ENCODE data around the gene HOXB8.

The HOXB8 gene

GRCh38 chr17:48583708-48584222 is 31.3 kb downstream of the HOXB8 start:
- DNase-seq (ENCODE audit: low read depth): no peak

DNA sequence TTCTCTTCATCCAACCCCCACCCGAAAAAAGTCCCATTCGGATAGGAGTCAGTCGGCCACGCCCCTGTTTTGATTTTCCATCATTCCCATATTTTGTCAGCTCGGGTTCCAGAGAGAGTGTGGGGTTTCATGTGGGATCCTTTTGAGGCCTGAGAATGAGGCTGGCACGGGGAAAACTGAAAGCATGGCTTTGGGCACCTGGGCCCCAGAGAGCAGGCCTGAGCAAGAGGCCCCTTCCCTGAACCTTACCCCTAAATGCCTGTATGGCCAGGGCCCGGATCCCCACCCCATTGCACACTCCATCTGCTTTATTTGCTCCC is 32.4 kb downstream of the HOXB8 start:
- no peak for DNase-seq (ENCODE audit: low read depth)

DNA sequence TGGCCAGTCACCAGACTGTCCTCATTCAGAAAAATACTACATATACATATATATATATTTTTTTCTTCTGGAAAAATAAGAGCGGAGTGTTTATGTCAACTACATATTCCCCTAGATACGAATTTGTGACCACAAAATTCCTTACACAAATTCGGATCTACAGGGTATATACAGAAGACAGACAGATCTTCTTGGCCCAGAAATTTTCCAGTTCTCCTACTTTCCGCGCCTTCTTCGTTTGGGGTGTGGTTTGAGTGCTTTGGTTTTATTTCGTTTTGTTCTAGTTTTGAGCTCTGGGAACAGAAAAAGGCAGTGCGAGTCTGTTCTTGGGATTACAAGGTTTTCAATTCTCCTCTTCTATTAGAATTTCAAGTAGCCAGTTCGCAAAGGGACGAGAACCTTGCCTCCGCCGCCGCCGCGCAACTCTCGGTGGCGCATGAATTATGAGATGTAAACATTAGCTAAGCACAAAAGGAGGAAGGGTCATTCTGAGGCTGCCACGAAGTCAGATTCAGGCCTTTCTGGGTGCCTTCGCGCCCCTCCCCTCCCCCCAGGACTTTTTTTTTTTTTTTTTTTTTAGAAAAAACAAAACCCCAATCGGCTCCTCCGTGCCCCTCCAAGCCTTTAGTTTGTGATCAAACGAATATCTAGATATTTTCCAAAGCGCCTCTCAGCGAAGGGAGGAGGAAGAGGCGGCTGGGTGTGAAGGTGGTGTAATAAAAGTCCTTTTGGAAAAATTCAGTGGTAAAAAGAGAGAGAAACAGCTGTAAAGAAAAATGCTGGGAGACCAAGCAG is 35.1 kb downstream of the HOXB8 start:
- no peak for DNase-seq (ENCODE audit: low read depth)

DNA sequence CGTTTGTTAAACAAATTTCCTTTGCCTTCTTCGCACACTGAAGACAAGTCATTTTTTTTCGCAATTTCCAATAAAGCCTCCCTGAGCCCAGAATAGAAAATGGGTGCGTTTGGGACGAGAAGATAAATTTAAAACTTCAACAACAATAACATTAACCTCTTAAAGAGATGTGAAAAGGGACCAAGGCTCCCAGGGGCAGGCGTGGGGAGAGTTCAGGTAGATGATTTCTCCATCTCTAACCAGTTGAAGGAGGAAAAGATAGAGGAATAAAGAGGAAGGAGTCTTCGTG is 35.7 kb downstream of the HOXB8 start:
- no peak for DNase-seq (ENCODE audit: low read depth)

GRCh38 chr17:48578616-48579470 is 36.2 kb downstream of the HOXB8 start:
- no peak for DNase-seq (ENCODE audit: low read depth)

- DNase-seq (ENCODE audit: low read depth): peak; percentile 56
These were observed 37.0 kb downstream of the HOXB8 start, which contains the start of gene HOXB4 for GRCh38 chr17:48577946-48578615. Gene HOXB4 (minus strand): TSS chr17:48578350. CDS start chr17:48578319, 31 bp downstream.

- DNase-seq (ENCODE audit: low read depth): no peak
These were observed 37.7 kb downstream of the HOXB8 start for GRCh38 chr17:48577330-48577945.

DNA sequence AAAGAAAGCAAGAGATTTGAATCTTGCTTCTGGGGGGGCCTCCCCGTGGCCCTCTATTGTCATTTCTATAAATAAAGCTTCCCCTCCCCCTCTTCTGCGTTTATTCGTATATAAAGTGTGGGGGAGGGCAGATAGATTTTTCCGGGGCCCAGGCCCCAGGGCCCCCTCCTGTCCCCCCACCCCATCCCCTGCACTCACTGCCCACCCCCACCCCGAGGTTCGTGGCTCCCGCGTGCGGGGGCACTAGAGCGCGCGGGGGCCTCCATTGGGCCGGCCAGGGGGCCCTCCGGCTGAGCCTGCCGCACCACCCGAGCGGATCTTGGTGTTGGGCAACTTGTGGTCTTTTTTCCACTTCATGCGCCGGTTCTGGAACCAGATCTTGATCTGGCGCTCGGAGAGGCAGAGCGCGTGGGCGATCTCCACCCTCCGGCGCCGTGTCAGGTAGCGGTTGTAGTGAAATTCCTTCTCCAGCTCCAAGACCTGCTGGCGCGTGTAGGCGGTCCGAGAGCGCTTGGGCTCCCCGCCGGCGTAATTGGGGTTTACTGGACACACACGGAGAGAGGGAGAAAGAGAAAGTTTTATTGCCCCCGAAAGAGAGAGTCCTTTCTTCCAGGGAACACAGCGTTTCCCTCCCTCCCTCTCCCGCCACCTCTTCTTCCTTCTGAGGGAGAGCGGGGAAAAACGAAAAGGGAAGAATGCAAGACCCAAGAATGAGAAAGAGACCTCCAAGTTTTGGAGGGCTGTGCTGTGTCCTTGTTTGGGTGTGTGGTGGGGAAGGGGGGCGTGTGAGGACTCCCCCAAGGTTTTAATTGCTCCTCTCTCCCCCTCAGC is 38.4 kb downstream of the HOXB8 start:
- no peak for DNase-seq (ENCODE audit: low read depth)

DNA sequence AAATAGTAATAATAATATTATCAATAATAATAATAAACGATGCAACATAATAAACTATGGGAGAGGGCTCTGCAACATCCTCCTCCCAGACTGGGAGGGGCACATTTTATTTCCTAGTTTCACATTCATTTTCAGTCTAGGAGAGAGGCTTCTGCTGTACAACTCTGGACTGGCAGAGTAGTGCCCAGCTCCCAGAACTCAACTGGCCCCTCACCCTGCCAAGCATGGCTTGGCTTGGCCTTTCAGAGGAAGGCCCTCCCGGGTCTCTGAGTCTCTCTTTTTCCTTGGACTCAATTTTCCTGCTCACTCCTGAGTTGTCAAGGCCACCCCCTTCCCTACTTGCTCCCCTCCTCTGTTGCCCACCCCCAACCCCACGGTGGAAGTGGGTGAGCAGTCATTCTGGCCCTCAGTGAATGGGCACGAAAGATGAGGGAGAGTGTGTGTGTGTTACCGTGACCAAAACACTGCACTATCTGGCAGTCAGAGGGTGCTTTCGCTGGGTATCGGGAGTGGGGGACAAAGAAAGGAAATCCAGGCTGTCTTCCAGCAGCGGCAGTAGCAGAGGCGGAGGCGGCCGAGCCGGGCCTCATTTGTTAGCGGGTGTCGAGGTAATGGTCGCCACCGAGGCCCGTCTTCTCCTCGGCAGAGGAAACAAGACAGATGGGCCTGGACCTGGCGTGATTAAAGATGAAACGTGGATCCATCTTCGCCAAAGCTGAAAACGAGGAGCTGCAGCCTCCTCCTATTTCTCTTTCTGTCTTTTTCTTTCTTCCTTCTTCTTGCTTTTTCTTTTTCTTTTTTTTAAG is 39.2 kb downstream of the HOXB8 start:
- no peak for DNase-seq (ENCODE audit: low read depth)

DNA sequence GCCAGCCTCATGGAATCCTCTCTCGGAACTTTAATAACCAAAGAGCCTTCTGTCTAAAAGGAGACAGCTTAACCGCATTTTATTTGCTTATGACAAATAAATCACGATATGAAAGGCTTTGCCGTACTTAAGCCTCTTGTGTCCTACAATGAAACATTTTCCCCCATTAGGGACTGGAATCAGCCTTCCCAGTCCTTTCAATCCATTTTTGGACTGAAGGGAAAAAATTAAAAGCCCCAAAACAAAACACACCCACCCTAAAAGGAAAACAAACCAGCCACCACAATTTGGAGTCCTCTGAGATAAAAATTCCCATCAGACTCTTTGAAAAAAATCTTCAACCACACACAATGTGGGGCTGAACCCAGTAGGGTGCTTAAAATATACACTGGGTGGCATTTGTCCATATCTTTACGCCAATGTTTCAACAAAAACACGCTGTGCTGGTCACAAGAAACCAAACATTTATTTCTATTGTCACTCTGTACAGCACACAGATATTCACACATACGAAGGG is 40.0 kb downstream of the HOXB8 start:
- no peak for DNase-seq (ENCODE audit: low read depth)

DNA sequence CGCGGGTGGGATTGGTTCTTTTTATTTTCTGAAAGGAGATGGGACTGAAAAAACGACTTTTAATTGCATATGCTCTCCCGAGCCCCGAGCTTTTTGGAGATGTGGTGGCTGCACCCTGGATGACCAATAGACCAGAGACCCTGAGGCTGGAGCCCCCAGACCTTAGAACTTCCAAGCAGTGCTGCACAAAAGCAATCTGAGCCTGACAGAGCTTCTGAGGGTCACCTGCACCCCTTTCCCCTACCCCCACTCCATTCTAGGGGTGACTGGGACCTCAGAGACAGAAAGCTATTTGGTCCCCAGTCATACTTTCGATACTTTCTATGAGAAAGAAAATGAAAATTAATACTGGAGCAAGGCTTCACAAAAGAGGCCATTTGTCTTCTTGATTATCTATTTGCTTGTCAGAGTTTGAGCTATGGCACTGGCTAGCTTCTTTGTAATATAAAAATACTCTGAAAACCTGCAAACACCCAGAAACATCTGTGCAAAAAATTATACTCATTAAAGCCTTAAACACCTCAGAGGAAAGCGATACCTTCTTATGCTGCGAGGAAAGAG is 40.5 kb downstream of the HOXB8 start:
- DNase-seq (ENCODE audit: low read depth): no peak

DNA sequence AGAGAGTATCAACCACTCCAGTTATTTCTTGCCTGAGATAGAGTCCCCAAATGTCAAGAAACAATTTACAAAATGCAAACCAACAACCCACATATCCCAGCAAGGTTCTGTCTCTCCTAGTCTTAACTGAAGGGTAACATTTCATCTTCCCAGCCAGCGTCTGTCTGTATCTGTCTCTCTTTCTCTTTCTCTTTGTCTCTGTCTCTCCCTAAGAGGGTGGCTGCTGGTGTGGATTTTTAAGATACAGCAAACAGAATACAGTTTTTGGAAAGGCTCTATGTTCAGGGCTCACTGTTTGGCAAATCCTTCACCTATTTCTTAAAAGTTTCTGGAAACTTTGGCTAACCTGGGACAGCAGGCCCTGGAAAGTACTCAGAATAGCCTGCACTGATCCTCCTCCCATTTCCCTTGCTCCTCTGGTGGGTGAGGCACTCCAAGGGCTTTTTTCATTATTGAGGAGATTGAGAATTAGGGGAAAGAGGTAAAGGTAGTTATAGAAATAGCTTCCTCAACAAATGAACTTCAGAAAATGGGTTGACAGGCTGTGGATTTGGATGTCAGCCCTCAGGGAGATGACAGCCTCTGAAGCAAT is 43.2 kb downstream of the HOXB8 start:
- DNase-seq (ENCODE audit: low read depth): no peak

DNA sequence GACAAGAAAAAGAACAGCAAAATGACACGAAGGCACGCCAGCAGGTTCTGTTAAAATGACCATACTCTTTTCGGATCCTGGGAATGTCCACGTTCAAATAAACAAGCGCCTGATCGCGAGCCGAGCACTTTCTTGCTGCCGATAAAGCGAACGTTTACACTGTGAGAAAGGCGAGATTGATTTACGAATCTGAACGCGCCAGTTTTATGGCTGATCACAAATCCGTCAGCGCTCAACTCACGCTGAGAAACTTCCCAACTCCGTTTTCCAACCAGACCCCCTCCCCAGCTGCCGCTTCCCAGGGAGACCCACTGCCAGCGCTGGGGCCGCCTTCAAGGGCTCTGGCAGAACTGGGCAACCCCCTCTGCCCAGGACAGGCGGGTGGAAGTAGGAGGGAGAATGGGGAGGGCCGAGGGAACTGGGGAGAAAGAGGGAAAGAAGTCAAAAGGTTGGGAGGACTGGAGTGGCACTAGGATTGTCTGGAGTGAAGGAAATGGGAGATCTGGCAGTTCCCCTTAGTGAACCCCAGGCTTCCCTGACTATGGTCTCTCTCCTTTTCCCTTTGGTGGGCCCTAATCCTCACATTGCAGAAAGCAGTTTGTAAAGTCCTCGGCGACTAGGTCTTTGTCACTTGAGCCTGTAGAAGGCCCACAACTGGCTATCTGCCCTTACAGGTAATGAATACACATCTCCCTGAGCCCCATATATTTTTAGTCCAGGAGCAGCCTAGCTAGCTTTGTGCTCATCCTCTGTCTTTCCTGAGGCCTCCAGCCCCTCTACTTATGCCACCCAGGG is 43.9 kb downstream of the HOXB8 start:
- no peak for DNase-seq (ENCODE audit: low read depth)

DNA sequence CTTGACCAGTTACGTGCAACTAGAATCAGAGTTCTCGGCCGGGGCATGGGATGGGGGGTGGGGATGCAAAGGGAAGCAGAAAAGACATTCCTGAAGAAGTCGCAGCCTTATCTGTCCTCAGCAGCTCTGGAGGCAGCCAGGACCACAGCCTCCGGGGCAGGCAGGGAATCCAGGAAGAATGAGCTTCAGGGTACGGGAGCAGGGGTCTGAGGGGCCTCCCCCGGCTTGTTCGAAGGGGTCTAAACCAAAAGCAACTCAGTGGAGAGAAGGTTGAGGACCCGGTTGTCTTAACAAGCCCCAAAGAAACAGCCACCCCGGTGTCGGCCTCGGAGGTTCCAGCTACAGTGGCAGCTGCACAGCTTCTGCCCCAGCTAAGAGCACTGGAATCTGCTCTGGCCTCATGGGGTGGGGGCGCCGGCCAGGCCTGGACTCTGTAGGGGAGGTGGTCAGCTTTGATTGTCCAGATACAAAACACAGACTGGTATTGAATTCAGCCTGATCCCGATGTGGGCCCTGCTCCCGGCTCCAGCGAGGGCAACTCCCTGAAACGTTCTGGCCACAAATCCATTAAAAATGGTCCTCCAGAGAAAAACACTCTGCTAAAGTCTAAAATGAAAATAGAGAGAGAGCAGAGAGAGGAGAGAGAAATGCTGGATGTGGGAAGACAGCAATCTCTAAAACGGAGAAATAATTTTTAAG is 44.6 kb downstream of the HOXB8 start:
- no peak for DNase-seq (ENCODE audit: low read depth)

DNA sequence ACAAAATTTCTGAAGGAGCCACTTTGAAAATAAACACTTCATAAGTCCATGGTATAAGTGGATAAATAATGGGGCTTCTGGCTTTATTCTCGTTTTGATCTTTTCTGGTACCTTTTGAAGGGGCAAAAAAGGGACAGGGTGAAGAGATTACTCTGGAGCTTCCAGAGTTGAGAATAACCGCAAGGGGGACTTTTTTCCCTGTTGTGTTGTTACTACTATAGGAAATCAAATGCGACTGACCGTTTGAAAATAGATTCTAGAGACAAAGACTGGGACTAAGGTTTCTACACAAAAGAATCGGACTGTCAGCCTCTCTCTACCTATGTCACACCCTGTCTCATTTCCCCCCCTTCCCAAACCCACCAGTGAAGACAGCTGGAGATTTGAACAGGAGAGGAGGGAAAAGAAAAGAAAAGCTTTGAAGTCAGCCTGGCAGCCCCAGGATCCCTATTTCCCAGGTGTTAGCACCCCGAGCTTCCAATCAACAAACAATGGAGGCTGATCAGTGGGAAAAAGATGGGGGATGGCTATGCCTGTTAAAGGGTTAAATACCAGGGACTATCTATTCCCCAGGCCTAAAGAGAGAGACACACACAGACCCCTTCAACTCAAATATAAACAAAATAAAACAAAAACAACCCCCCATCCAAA is 45.3 kb downstream of the HOXB8 start:
- DNase-seq (ENCODE audit: low read depth): no peak

- DNase-seq (ENCODE audit: low read depth): no peak
These were observed 45.9 kb downstream of the HOXB8 start for GRCh38 chr17:48569240-48569582.

- DNase-seq (ENCODE audit: low read depth): no peak
These were observed 46.4 kb downstream of the HOXB8 start for GRCh38 chr17:48568499-48569239.
